Caco-2 (cell line): ENCODE results near the gene POLR2J3. TPM values are rescaled to one million over a fixed set of nuclear protein-coding genes. Genes with fewer than 3 reads are reported as not detected.
A peak's percentile ranks its signal among the peaks of the same experiment; 100 is the strongest.
"Not testable (repeated sequence)": the region's sequence is repeated elsewhere in the genome, so short reads cannot be mapped to it uniquely, and the experiment has no call there.

Source experiments
- BruUV-seq: library from RNA; stranded (reverse); fragments of 400-500 nt; replicated peaks from 2 replicates; lab custom pipeline; 2021; lab: Mats Ljungman, UMichigan
- CTCF ChIA-PET: fragments of 300-600 bp; sonication (Branson Sonifier 250); formaldehyde crosslinking; loops from one replicate; lab custom pipeline; 2022; ENCODE audit warnings: antibody characterized with exemption; lab: Charles Lee
- POLR2A ChIA-PET: fragments of 300-600 bp; sonication (Branson Sonifier 250); formaldehyde crosslinking; loops from one replicate; lab custom pipeline; 2022; ENCODE audit warnings: antibody characterized with exemption; lab: Charles Lee
- DNase-seq, 2 experiments: peaks; one replicate each; pipeline versions ENCODE4 v3.0.0 to v3.0.0-alpha.2; 2020 to 2022
- H3K27me3 ChIP-seq: replicated peaks from 2 replicates; pipeline ENCODE4 v1.6.0; 2011; ENCODE audit warnings: low read length; ENCODE audit not compliant: control insufficient read depth, insufficient read depth
- H3K36me3 ChIP-seq: 2 replicates; pipeline ENCODE4 v1.5.1; 2011; ENCODE audit warnings: low read length; ENCODE audit not compliant: control insufficient read depth, insufficient read depth
- H3K4me1 ChIP-seq: fragments of 250-450 bp; sonication (Bioruptor Pico); 2 replicates; pipeline ENCODE4 v1.5.1; 2020; ENCODE audit warnings: mild to moderate bottlenecking
- H3K4me3 ChIP-seq: 2 replicates; pipeline ENCODE4 v1.5.1; 2011; ENCODE audit warnings: low read depth, mild to moderate bottlenecking, control low read depth, low read length
- H3K9me3 ChIP-seq: fragments of 250-450 bp; sonication (Bioruptor Pico); 2 replicates; pipeline ENCODE4 v1.5.1; 2020; ENCODE audit warnings: mild to moderate bottlenecking, moderate library complexity
- H3K27ac Mint-ChIP-seq: one replicate; pipeline ENCODE4 v1.8.0; 2022; ENCODE audit warnings: mixed read lengths; ENCODE audit not compliant: unreplicated experiment
- H3K27me3 Mint-ChIP-seq: one replicate; pipeline ENCODE4 v1.8.0; 2022; ENCODE audit warnings: mixed read lengths; ENCODE audit not compliant: insufficient read depth, unreplicated experiment
- H3K36me3 Mint-ChIP-seq: one replicate; pipeline ENCODE4 v1.8.0; 2022; ENCODE audit warnings: mild to moderate bottlenecking, mixed read lengths; ENCODE audit not compliant: insufficient read depth, unreplicated experiment
- H3K4me1 Mint-ChIP-seq: one replicate; pipeline ENCODE4 v1.8.0; 2022; ENCODE audit warnings: low read depth, mixed read lengths; ENCODE audit not compliant: unreplicated experiment
- H3K4me3 Mint-ChIP-seq: one replicate; pipeline ENCODE4 v1.8.0; 2022; ENCODE audit warnings: mild to moderate bottlenecking, moderate library complexity, mixed read lengths; ENCODE audit not compliant: unreplicated experiment
- H3K9me3 Mint-ChIP-seq: one replicate; pipeline ENCODE4 v1.8.0; 2022; ENCODE audit warnings: mixed read lengths; ENCODE audit not compliant: unreplicated experiment
- intact Hi-C: fragments of 100-400 bp; cut with micrococcal nuclease; formaldehyde crosslinking; loops from one replicate; pipeline ENCODE4 v1.10.0; 2022; ENCODE audit not compliant: unreplicated experiment
- total RNA-seq: library from RNA; stranded (reverse); gene quantifications from 2 replicates; pipeline ENCODE4 v1.2.3, GENCODE V29; 2022

Gene POLR2J3
- total RNA-seq, 1 experiment from 2014 or later: 37.4 TPM

DNA sequence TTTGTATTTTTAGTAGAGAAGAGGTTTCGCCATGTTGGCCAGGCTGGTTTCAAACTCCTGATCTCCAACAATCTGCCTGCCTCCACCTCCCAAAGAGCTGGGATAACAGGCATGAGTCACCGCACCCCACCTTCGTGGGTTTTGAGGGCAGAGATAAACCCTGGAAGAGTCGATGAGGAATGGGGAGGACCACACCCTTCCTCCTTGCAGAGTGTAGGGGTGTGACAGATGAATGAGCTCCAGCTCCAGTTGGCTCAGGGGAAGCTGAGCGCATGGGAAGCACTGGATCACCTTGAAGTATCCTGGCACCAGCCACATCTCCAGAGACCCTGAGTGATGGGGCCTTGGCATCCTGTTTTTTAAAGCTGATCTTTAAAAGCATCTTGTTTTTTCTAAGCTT lies 11.1 kb upstream of the POLR2J3 start:
- POLR2A ChIA-PET, H3K4me1 Mint-ChIP-seq, BruUV-seq, H3K36me3 Mint-ChIP-seq, H3K9me3 Mint-ChIP-seq, DNase-seq, CTCF ChIA-PET, H3K27ac Mint-ChIP-seq, H3K4me3 ChIP-seq, H3K36me3 ChIP-seq, intact Hi-C loops, H3K27me3 ChIP-seq, H3K9me3 ChIP-seq, H3K4me3 Mint-ChIP-seq, H3K4me1 ChIP-seq, H3K27me3 Mint-ChIP-seq: not testable (repeated sequence)

DNA sequence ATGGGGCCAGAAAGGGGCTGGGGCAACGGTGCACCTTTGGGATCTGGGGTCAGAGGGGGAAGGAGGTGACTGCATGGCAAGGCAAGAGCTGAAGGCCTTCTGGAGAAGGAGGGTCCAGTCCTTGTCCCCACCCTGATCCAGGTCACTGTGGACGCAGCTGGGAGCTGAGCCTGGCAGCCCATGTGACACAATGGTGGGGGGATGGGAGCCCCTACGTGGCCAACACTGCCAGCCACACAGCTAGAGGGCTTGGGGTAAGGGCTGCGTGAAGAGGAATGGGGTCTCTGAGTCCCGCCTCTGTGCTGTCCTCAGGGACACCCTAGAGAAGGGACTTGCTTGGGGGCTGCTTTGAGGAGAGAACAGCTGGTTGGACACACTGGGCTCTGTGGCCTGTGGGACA lies 9.3 kb upstream of the POLR2J3 start:
- BruUV-seq, H3K36me3 ChIP-seq, H3K9me3 Mint-ChIP-seq, H3K27me3 ChIP-seq, H3K27me3 Mint-ChIP-seq, CTCF ChIA-PET, H3K36me3 Mint-ChIP-seq, H3K4me3 ChIP-seq, H3K9me3 ChIP-seq, H3K4me1 ChIP-seq, H3K4me3 Mint-ChIP-seq, intact Hi-C loops, POLR2A ChIA-PET, DNase-seq, H3K27ac Mint-ChIP-seq, H3K4me1 Mint-ChIP-seq: not testable (repeated sequence)

DNA sequence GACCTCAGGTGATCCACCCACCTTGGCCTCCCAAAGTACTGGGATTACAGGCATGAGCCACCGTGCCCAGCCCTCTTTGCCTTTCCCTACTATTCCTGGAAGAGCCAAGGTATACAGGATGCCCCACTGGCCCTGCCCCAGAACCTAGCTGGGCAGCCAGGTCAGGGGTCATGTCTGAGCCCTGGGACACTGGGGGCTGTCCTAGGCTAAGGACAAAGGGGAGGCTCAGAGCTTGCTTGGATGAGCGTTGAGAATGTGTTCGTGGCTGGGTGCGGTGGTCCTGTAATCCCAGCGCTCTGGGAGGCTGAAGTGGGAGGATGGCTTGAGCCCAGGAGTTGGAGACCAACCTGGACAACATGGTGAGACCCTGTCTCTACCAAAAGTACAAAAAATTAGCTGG lies 6.1 kb upstream of the POLR2J3 start:
- H3K4me3 Mint-ChIP-seq, H3K27me3 Mint-ChIP-seq, intact Hi-C loops, H3K36me3 ChIP-seq, H3K27ac Mint-ChIP-seq, H3K9me3 Mint-ChIP-seq, H3K27me3 ChIP-seq, POLR2A ChIA-PET, CTCF ChIA-PET, BruUV-seq, H3K9me3 ChIP-seq, H3K4me1 Mint-ChIP-seq, H3K4me3 ChIP-seq, H3K36me3 Mint-ChIP-seq, H3K4me1 ChIP-seq: not testable (repeated sequence)
- peak; percentile 1 to 31 for DNase-seq

DNA sequence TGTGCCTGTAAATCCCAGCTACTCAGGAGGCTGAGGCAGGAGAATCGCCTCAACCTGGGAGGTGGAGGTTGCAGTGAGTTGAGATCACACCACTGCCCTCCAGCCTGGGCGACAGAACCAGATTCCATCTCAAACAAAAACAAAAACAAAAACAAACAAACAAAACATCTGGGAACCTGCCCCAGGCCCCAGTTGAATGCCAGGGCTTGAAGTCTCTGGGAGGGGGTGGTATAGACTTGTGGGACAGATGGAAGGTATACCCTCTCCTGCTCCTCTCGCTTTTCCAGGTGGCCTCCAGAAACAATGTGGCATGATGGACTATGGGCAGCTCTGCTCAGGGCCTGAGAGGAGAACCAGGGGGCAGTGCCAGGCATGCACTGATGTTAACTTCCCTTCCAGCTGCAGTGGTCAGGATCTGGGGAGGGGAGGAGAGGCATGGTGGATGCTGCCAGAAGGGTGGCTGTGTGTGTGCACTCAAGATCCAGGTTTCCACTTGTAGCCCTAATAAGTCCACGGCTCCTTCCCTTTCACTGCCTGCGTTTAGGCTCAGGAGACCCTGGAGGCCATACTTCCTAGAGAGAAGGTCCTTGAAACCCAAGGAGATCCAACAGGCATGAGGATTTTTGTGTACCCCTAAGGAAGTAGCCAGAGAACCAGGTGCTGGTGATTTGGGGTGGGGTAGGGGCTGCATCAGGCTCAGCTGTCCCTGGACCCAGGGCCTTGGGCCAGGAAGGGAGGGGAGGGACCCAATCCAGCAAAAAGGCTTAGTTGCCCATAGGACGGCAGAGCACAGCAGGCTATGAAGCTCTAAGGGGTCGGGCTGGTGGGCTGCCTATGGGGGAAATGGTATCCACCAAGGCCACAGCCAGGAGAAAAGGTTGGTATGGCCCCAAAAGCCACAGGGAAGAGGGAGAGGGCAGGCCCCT lies 5.2 kb upstream of the POLR2J3 start:
- H3K27me3 Mint-ChIP-seq, POLR2A ChIA-PET, H3K27ac Mint-ChIP-seq, H3K36me3 Mint-ChIP-seq, H3K27me3 ChIP-seq, H3K4me3 ChIP-seq, intact Hi-C loops, H3K9me3 Mint-ChIP-seq, BruUV-seq, H3K4me1 Mint-ChIP-seq, H3K4me3 Mint-ChIP-seq, H3K4me1 ChIP-seq, CTCF ChIA-PET, H3K36me3 ChIP-seq, H3K9me3 ChIP-seq: not testable (repeated sequence)
- peak in 1 of 2 experiments; percentile 1 for DNase-seq

DNA sequence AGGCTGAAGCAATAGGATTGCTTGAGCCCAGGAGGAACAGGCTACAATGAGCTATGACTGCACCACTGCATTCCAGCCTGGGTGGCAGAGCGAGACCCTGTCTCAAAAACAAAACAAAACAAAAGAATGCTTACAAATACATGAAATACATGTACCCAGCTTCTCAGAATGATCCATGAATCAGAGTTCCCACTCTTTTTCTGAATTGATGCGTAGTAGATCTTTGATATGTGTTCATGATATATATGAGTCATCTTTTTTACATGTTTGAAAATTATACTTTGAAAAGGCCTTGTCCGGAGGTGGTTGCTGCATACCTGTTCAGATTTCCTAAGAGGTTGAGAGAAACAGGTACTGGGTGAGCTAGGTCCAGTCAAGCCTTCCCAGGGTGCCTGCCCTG lies 4.0 kb upstream of the POLR2J3 start:
- H3K36me3 Mint-ChIP-seq, H3K4me3 Mint-ChIP-seq, DNase-seq, BruUV-seq, H3K36me3 ChIP-seq, H3K4me1 Mint-ChIP-seq, H3K9me3 Mint-ChIP-seq, intact Hi-C loops, H3K4me1 ChIP-seq, H3K27ac Mint-ChIP-seq, H3K27me3 Mint-ChIP-seq, H3K9me3 ChIP-seq, H3K27me3 ChIP-seq, H3K4me3 ChIP-seq, POLR2A ChIA-PET, CTCF ChIA-PET: not testable (repeated sequence)

DNA sequence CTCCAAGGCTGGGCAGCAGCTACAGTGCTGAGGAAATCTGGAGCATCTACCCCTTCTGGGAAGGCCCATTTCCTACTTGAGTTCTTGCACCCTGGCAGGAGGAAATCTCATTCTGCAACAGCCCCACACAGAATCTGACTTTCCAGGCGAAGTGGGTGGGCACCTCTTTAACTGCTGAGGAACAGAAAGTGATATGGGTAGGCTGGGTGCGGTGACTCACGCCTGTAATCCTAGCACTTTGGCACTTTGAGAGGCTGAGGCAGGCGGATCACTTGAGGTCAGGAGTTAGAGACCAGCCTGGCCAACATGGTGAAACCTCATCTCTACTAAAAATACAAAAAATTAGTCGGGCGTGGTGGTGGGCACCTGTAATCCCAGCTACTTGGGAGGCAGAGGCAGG lies 2.2 kb upstream of the POLR2J3 start:
- H3K27ac Mint-ChIP-seq, H3K4me1 ChIP-seq, H3K27me3 ChIP-seq, CTCF ChIA-PET, H3K9me3 ChIP-seq, BruUV-seq, DNase-seq, H3K36me3 ChIP-seq, H3K9me3 Mint-ChIP-seq, H3K27me3 Mint-ChIP-seq, H3K4me3 Mint-ChIP-seq, H3K36me3 Mint-ChIP-seq, H3K4me3 ChIP-seq, POLR2A ChIA-PET, intact Hi-C loops, H3K4me1 Mint-ChIP-seq: not testable (repeated sequence)

DNA sequence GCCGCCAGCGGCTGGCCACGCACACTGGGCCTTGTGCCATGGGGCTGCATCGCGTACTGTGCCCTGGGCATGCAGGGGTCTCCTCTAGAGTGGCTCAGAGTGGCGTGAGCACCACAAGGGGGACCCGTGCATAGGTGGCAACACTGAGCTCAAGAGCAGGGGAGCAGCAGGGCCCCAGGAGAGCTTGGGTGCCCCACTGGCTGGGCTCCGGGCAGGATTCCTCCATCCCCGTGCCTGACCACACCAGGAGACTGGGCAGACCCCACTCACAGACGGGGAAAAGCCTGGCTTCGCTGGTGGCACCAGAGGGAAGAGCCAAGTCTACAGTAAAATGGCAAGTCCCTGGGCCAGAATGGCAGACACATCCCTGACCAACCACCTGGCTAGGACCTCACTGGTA lies 3.8 kb downstream of the POLR2J3 start:
- H3K36me3 ChIP-seq, H3K27me3 Mint-ChIP-seq, DNase-seq, H3K9me3 ChIP-seq, CTCF ChIA-PET, POLR2A ChIA-PET, H3K4me1 Mint-ChIP-seq, H3K27me3 ChIP-seq, intact Hi-C loops, H3K9me3 Mint-ChIP-seq, H3K4me1 ChIP-seq, BruUV-seq, H3K4me3 Mint-ChIP-seq, H3K27ac Mint-ChIP-seq, H3K36me3 Mint-ChIP-seq, H3K4me3 ChIP-seq: not testable (repeated sequence)
